ENCODE measurements around the gene ANK2.
A peak's percentile ranks its signal among the peaks of the same experiment; 100 is the strongest.

The ANK2 gene

GRCh38 chr4:113356453-113356852 lies 307.0 kb downstream of the ANK2 start:
- peak overlapping the region in 1 of 2 experiments; percentile 1 for H3K14ac ChIP-seq (ENCODE audit: low read length in 2 of 2)
- H4K8ac ChIP-seq (ENCODE audit: low read length) = no peak overlapping the region
- H2BK120ac ChIP-seq (ENCODE audit: low read depth, low read length) = no peak overlapping the region
- H3K27me3 ChIP-seq (ENCODE audit: control insufficient read depth in 1 of 2, insufficient read depth in 1 of 2, low read length in 2 of 2) = no peaks in the 10 kb centered on the region
- WGBS = 100% methylated on average over 3 of the region's 3 CpGs
- H3K79me1 ChIP-seq (replicated peaks; ENCODE audit: low read length, poor library complexity, severe bottlenecking) = no peaks in the 10 kb centered on the region
- H3K27ac ChIP-seq (ENCODE audit: low read length, poor library complexity, severe bottlenecking) = no peak overlapping the region
- H2AFZ ChIP-seq (ENCODE audit: low read depth, low read length) = no peak overlapping the region
- no peak overlapping the region for H3K9ac ChIP-seq (ENCODE audit: low read length)
- H2BK5ac ChIP-seq (ENCODE audit: low read depth, low read length, poor library complexity, severe bottlenecking) = no peak overlapping the region
- H3K18ac ChIP-seq (ENCODE audit: low read depth in 1 of 2, low read length in 2 of 2) = peak overlapping the region in 1 of 2 experiments; percentile 37
- no peak overlapping the region for H2BK15ac ChIP-seq (ENCODE audit: low read depth, poor library complexity, severe bottlenecking)
- no peak overlapping the region for H2AK5ac ChIP-seq (ENCODE audit: low read length, severe bottlenecking)
- no peak overlapping the region for H4K91ac ChIP-seq (ENCODE audit: low read length)
- H3K4me3 ChIP-seq (ENCODE audit: insufficient read depth in 1 of 2, low read depth in 1 of 2, low read length in 2 of 2) = peak overlapping the region in 1 of 2 experiments; percentile 43
- H3K36me3 ChIP-seq (ENCODE audit: control insufficient read depth in 1 of 2, insufficient read depth in 2 of 2, low read depth in 1 of 2, low read length in 2 of 2) = peaks cover 4 to 63% of the 10 kb centered on the region in 2 experiments
- H3K4ac ChIP-seq (ENCODE audit: low read depth in 1 of 2, low read length in 2 of 2) = no peak overlapping the region
- peak overlapping the region in 1 of 2 experiments; percentile 91 for H2BK12ac ChIP-seq (ENCODE audit: low read length in 2 of 2)
- no peak overlapping the region for H3K4me2 ChIP-seq (ENCODE audit: low read length, poor library complexity, severe bottlenecking)
- peaks cover 6% of the 10 kb centered on the region for H3K4me1 ChIP-seq (ENCODE audit: control insufficient read depth, insufficient read depth, low read depth, low read length)
- no peak overlapping the region for H3K23ac ChIP-seq (ENCODE audit: low read length in 2 of 2)
- H3K9me3 ChIP-seq (ENCODE audit: control insufficient read depth, low read length) = peaks cover 20% of the 10 kb centered on the region
- DNase-seq = no peak

GRCh38 chr4:113358784-113359183 lies 309.3 kb downstream of the ANK2 start:
- no peak overlapping the region for H3K4me2 ChIP-seq (ENCODE audit: low read length, poor library complexity, severe bottlenecking)
- peaks cover 6% of the 10 kb centered on the region for H3K4me1 ChIP-seq (ENCODE audit: control insufficient read depth, insufficient read depth, low read depth, low read length)
- no peak overlapping the region for H2BK120ac ChIP-seq (ENCODE audit: low read depth, low read length)
- H3K18ac ChIP-seq (ENCODE audit: low read depth in 1 of 2, low read length in 2 of 2) = no peak overlapping the region
- no peak overlapping the region for H2AK5ac ChIP-seq (ENCODE audit: low read length, severe bottlenecking)
- no peak overlapping the region for H3K4me3 ChIP-seq (ENCODE audit: insufficient read depth in 1 of 2, low read depth in 1 of 2, low read length in 2 of 2)
- H3K36me3 ChIP-seq (ENCODE audit: control insufficient read depth in 1 of 2, insufficient read depth in 2 of 2, low read depth in 1 of 2, low read length in 2 of 2) = peaks cover 4 to 64% of the 10 kb centered on the region in 2 experiments
- H3K4ac ChIP-seq (ENCODE audit: low read depth in 1 of 2, low read length in 2 of 2) = no peak overlapping the region
- no peak overlapping the region for H2BK12ac ChIP-seq (ENCODE audit: low read length in 2 of 2)
- 92% methylated on average over 5 of the region's 5 CpGs for WGBS
- H3K14ac ChIP-seq (ENCODE audit: low read length in 2 of 2) = no peak overlapping the region
- H4K91ac ChIP-seq (ENCODE audit: low read length) = no peak overlapping the region
- H2BK15ac ChIP-seq (ENCODE audit: low read depth, poor library complexity, severe bottlenecking) = no peak overlapping the region
- no peak overlapping the region for H3K9ac ChIP-seq (ENCODE audit: low read length)
- H3K79me1 ChIP-seq (replicated peaks; ENCODE audit: low read length, poor library complexity, severe bottlenecking) = no peaks in the 10 kb centered on the region
- H4K8ac ChIP-seq (ENCODE audit: low read length) = no peak overlapping the region
- no peaks in the 10 kb centered on the region for H3K27me3 ChIP-seq (ENCODE audit: control insufficient read depth in 1 of 2, insufficient read depth in 1 of 2, low read length in 2 of 2)
- peaks cover 20% of the 10 kb centered on the region for H3K9me3 ChIP-seq (ENCODE audit: control insufficient read depth, low read length)
- H2BK5ac ChIP-seq (ENCODE audit: low read depth, low read length, poor library complexity, severe bottlenecking) = no peak overlapping the region
- H3K27ac ChIP-seq (ENCODE audit: low read length, poor library complexity, severe bottlenecking) = no peak overlapping the region
- H3K23ac ChIP-seq (ENCODE audit: low read length in 2 of 2) = no peak overlapping the region
- no peak for DNase-seq
- no peak overlapping the region for H2AFZ ChIP-seq (ENCODE audit: low read depth, low read length)

- Histone ChIP-seq H3K4me3 (ENCODE audit: insufficient read depth in 1 of 2, low read depth in 1 of 2, low read length in 2 of 2) (no peak overlapping the region), H3K23ac (ENCODE audit: low read length in 2 of 2) (no peak overlapping the region), H3K79me1 (replicated peaks; ENCODE audit: low read length, poor library complexity, severe bottlenecking) (no peaks in the 10 kb centered on the region), H3K27ac (ENCODE audit: low read length, poor library complexity, severe bottlenecking) (no peak overlapping the region), H4K8ac (ENCODE audit: low read length) (no peak overlapping the region), H2BK5ac (ENCODE audit: low read depth, low read length, poor library complexity, severe bottlenecking) (no peak overlapping the region), H2BK120ac (ENCODE audit: low read depth, low read length) (no peak overlapping the region), H2AK5ac (ENCODE audit: low read length, severe bottlenecking) (no peak overlapping the region), H3K14ac (ENCODE audit: low read length in 2 of 2) (no peak overlapping the region), H3K36me3 (ENCODE audit: control insufficient read depth in 1 of 2, insufficient read depth in 2 of 2, low read depth in 1 of 2, low read length in 2 of 2) (peaks cover 3 to 98% of the 10 kb centered on the region in 2 experiments), H3K4me2 (ENCODE audit: low read length, poor library complexity, severe bottlenecking) (no peak overlapping the region), H4K91ac (ENCODE audit: low read length) (no peak overlapping the region), H2BK15ac (ENCODE audit: low read depth, poor library complexity, severe bottlenecking) (no peak overlapping the region), H3K27me3 (ENCODE audit: control insufficient read depth in 1 of 2, insufficient read depth in 1 of 2, low read length in 2 of 2) (no peaks in the 10 kb centered on the region), H3K9ac (ENCODE audit: low read length) (no peak overlapping the region), H3K18ac (ENCODE audit: low read depth in 1 of 2, low read length in 2 of 2) (no peak overlapping the region), H3K9me3 (ENCODE audit: control insufficient read depth, low read length) (no peaks in the 10 kb centered on the region), H3K4me1 (ENCODE audit: control insufficient read depth, insufficient read depth, low read depth, low read length) (no peaks in the 10 kb centered on the region), H2BK12ac (ENCODE audit: low read length in 2 of 2) (no peak overlapping the region), H2AFZ (ENCODE audit: low read depth, low read length) (no peak overlapping the region), H3K4ac (ENCODE audit: low read depth in 1 of 2, low read length in 2 of 2) (no peak overlapping the region)
- DNase-seq = no peak
- WGBS = 82% methylated on average over 2 of the region's 2 CpGs
These were observed 315.9 kb downstream of the ANK2 start for GRCh38 chr4:113365377-113365776.

DNA sequence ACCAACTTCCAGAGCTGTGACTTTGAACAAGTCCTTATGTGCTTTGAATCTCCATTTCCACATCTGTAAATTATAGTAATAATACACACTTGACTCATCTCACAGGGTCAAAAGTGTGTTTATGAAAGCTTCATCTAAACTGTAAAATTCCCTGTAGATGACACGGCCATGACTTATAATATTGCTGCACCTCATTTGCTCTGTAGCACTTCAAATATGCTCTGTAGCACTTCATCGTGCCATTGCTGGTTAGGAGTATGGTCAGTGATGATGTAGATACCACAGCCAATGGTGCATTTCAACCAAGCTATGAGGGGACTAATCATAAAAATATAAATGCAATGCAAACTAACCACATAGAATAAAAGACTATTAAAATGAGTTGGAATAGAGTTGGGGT lies 318.6 kb downstream of the ANK2 start:
- Histone ChIP-seq H3K4me1 (ENCODE audit: control insufficient read depth, insufficient read depth, low read depth, low read length) (no peaks in the 10 kb centered on the region), H2BK5ac (ENCODE audit: low read depth, low read length, poor library complexity, severe bottlenecking) (no peak overlapping the region), H2BK120ac (ENCODE audit: low read depth, low read length) (no peak overlapping the region), H3K23ac (ENCODE audit: low read length in 2 of 2) (no peak overlapping the region), H2BK15ac (ENCODE audit: low read depth, poor library complexity, severe bottlenecking) (no peak overlapping the region), H3K4ac (ENCODE audit: low read depth in 1 of 2, low read length in 2 of 2) (no peak overlapping the region), H3K14ac (ENCODE audit: low read length in 2 of 2) (no peak overlapping the region), H3K9ac (ENCODE audit: low read length) (no peak overlapping the region), H3K36me3 (ENCODE audit: control insufficient read depth in 1 of 2, insufficient read depth in 2 of 2, low read depth in 1 of 2, low read length in 2 of 2) (peaks cover 3 to 94% of the 10 kb centered on the region in 2 experiments), H3K4me3 (ENCODE audit: insufficient read depth in 1 of 2, low read depth in 1 of 2, low read length in 2 of 2) (no peak overlapping the region), H2BK12ac (ENCODE audit: low read length in 2 of 2) (no peak overlapping the region), H3K9me3 (ENCODE audit: control insufficient read depth, low read length) (no peaks in the 10 kb centered on the region), H3K79me1 (replicated peaks; ENCODE audit: low read length, poor library complexity, severe bottlenecking) (no peaks in the 10 kb centered on the region), H3K27ac (ENCODE audit: low read length, poor library complexity, severe bottlenecking) (no peak overlapping the region), H3K27me3 (ENCODE audit: control insufficient read depth in 1 of 2, insufficient read depth in 1 of 2, low read length in 2 of 2) (no peaks in the 10 kb centered on the region), H4K8ac (ENCODE audit: low read length) (no peak overlapping the region), H3K4me2 (ENCODE audit: low read length, poor library complexity, severe bottlenecking) (no peak overlapping the region), H2AK5ac (ENCODE audit: low read length, severe bottlenecking) (no peak overlapping the region), H2AFZ (ENCODE audit: low read depth, low read length) (no peak overlapping the region), H3K18ac (ENCODE audit: low read depth in 1 of 2, low read length in 2 of 2) (no peak overlapping the region), H4K91ac (ENCODE audit: low read length) (no peak overlapping the region)
- WGBS = no CpG with 5 or more reads among the region's 2 CpGs
- peak; percentile 28 for DNase-seq

All from mesenchymal stem cell (in vitro differentiated cells and primary cell).